Measurements from ENCODE around the gene NOP10.
"Not testable (repeated sequence)": the region's sequence is repeated elsewhere in the genome, so short reads cannot be mapped to it uniquely, and the experiment has no call there.

Gene NOP10

DNA sequence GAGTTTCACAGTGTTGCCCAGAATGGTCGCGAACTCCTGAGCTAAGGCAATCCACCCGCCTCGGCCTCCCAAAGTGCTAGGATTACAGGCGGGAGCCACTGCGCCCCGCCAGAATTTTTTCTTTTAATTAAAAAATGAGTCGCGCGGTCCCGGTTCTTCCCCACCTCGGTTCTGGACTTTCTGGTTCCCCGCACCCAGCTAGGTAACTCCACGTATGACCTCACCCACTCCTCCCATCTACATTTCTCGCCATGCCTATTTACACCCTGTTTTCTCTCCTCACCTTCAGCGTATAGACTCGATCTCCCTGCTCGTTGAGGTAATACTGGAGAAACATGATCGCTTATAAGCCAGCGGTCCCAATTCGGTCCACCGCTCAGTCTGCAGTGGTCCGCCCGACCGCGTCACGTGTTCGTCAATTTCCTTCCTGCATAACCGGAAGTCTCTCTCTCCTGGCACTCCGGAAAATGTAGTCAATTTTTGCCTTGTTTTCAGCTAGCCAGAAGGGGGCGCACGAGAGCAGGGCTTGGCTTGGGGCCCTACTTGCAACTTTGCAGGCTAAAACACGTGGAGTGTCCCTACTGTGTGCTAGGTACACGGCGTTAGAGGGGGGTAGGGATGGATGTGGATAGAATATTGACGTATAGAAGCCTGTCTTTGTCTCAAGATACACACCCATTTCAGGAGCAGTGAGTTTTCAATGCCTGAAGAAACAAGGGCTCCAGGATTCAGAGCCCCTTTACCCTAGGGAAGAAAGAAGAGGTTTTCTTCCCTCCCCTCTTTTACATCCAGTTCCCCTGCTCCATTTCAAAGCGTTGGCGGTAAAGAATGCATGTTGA is at the start of gene NOP10, which contains the start of gene NUTM1:
Gene NOP10, minus strand, starts transcription at position 400 of the 839 bp plus-strand sequence. Its CDS starts 63 bp downstream, at position 337.
Gene NUTM1, plus strand, starts transcription at position 579 of the 839 bp plus-strand sequence. CDS start 382 bp downstream, outside the sequence.
- peak within 1 kb of the TSS; percentile 95 for H3K27ac Mint-ChIP-seq
- peaks cover 32% of the 10 kb centered on the region for H3K4me1 Mint-ChIP-seq (ENCODE audit: low read depth)
- H3K9me3 Mint-ChIP-seq = no peaks in the 10 kb centered on the region
- no peaks in the 10 kb centered on the region for H3K27me3 Mint-ChIP-seq
- DNase-seq = peak; percentile 97
- H3K36me3 Mint-ChIP-seq (ENCODE audit: low read depth) = peaks cover 39% of the 10 kb centered on the region
- H3K4me3 Mint-ChIP-seq = no peak within 1 kb of the TSS

DNA sequence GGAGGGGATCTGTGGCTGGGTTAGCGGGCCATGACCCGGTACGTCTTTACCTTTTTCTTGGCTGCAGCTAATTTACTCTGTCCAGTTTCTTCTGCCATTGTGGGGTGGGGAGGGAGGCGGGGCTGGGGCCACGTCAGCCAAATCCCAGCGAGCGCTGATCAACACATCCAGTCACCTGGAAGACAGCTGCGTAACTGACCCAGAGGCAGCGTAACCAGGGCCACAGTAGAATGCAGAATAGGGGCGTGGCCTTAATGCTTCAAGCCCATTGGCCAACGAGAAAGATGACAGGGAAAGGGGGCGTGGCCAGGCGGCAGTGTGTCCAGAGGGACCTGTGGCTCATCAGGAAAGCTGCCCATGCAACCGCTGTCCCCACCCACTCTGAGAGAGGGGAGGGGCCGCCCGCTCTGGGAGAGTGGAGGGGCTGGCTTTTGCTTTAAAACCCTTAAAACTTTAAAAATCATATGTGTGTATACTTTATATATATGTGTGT is 46.7 kb upstream of the NOP10 start:
- not testable (repeated sequence) for H3K27ac Mint-ChIP-seq; H3K36me3 Mint-ChIP-seq (ENCODE audit: low read depth); H3K9me3 Mint-ChIP-seq; H3K4me3 Mint-ChIP-seq; DNase-seq; H3K27me3 Mint-ChIP-seq; H3K4me1 Mint-ChIP-seq (ENCODE audit: low read depth)

DNA sequence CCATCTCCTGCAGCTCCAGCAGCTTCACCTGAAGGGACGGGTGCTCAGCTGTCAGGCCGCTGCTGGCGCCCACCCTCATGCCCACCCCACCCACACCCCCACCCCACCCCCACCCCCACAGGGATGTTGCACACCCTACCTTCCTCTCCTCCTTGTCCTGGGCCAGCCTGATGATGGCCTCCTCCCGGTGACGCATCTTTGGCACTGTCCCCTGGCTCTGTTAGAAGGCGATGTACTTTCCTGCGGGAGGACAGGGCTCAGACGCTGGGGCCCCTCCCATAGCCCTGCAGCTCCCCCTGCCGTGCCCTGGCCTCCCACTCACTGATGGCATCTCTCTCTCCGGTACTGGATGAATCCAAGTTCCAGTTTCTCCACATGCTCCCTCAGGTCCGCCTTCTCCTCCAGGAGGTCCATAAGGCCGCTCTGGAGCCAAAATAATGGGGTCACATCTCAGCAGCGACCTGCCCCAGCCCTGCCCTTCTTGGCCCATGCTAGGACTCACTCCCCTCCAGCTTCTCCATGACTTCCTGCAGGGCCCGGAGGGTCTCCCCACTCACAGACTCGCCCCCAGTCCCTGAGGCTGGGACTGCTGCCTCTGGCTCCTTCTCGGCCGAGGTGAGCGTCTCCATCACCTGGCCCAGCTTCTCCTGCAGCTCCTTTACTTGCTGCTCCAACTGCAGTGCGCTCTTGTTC is 39.0 kb upstream of the NOP10 start:
- H3K27me3 Mint-ChIP-seq; H3K9me3 Mint-ChIP-seq; H3K27ac Mint-ChIP-seq; DNase-seq; H3K4me3 Mint-ChIP-seq; H3K4me1 Mint-ChIP-seq (ENCODE audit: low read depth): not testable (repeated sequence)
- peaks cover 14% of the 10 kb centered on the region for H3K36me3 Mint-ChIP-seq (ENCODE audit: low read depth)

DNA sequence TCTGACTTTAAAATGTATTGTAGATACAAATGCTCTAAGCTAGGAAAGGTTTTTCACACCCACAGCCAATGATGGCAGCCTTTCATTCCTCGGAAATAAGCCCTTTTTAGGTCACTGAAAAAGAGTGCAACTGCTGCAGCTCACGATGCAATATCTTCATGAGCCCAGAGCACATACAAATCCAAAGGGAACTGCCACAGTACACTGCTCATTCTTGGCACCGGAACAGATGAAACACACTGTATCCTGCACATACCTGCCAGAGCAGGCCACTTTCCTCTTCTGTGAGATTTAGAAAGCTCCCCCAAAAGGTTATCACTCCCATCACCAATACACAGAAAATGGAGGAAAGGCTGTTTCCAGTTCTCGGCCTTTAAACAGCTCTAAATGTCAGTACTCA is 37.6 kb upstream of the NOP10 start:
- H3K4me3 Mint-ChIP-seq; H3K27me3 Mint-ChIP-seq; DNase-seq; H3K4me1 Mint-ChIP-seq (ENCODE audit: low read depth); H3K27ac Mint-ChIP-seq; H3K9me3 Mint-ChIP-seq: not testable (repeated sequence)
- H3K36me3 Mint-ChIP-seq (ENCODE audit: low read depth) = peaks cover 14% of the 10 kb centered on the region

DNA sequence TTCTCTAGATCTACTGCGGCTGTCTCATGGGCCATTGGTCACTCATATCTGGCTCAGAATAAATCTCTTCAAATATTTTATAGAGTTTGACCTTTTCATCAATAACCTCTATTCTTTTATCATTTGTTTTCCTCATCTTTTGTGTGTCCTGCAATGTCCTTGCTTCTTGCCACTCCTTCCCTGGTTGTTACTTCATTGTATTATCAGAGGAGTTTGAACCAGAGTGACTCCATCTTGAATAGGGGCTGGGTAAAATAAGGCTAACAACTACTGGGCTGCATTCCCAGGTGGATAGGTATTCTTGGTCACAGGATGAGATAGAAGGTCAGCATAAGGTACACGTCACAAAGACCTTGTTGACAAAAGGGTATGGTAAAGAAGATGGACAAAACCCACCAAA is 33.9 kb upstream of the NOP10 start:
- no peaks in the 10 kb centered on the region for H3K4me1 Mint-ChIP-seq (ENCODE audit: low read depth)
- no peaks in the 10 kb centered on the region for H3K27me3 Mint-ChIP-seq
- DNase-seq = no peak
- no peak overlapping the region for H3K4me3 Mint-ChIP-seq
- no peaks in the 10 kb centered on the region for H3K9me3 Mint-ChIP-seq
- H3K36me3 Mint-ChIP-seq (ENCODE audit: low read depth) = peaks cover 14% of the 10 kb centered on the region
- H3K27ac Mint-ChIP-seq = no peak overlapping the region

DNA sequence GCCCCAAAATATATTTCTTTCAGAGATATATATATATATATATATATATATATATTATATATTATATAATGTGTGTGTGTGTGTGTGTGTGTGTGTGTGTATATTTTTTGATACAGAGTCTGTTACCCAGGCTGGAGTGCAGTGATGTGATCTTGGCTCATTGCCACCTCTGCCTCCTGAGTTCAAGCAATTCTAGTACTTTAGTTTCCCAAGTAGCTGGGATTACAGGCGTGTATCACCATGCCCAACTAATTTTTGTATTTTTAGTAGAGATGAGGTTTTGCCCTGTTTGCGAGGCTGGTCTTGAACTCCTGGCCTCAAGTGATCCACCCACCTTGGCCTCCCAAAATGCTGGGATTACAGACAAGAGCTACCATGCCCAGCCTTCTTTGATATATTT is 32.6 kb upstream of the NOP10 start:
- H3K27ac Mint-ChIP-seq = not testable (repeated sequence)
- peaks cover 11% of the 10 kb centered on the region for H3K36me3 Mint-ChIP-seq (ENCODE audit: low read depth)

DNA sequence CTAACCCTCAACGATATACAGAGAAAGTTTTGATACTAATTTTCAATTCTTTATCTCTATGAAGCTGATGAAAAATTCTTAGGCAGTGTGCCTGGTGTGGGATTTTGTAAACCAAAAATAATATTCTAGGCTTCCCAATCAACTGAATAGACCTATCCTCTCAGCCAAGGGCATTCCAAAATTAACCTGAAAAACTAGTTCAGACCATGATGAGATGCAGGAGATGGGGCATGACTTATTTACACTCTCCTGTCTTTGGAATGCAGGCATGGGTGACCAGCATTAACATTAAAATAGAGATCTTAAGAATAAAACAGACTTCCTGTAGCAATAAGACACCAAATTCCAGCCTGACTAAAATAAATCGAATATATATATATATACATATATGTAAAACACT is 31.9 kb upstream of the NOP10 start:
- no peak for DNase-seq
- peaks cover 7% of the 10 kb centered on the region for H3K4me1 Mint-ChIP-seq (ENCODE audit: low read depth)
- peaks cover 7% of the 10 kb centered on the region for H3K36me3 Mint-ChIP-seq (ENCODE audit: low read depth)
- no peaks in the 10 kb centered on the region for H3K27me3 Mint-ChIP-seq
- H3K9me3 Mint-ChIP-seq = no peaks in the 10 kb centered on the region
- no peak overlapping the region for H3K27ac Mint-ChIP-seq
- H3K4me3 Mint-ChIP-seq = no peak overlapping the region

More for the DNA sequence above, 32.6 kb upstream of the NOP10 start:
- H3K27me3 Mint-ChIP-seq; DNase-seq; H3K4me1 Mint-ChIP-seq (ENCODE audit: low read depth); H3K9me3 Mint-ChIP-seq; H3K4me3 Mint-ChIP-seq: not testable (repeated sequence)

DNA sequence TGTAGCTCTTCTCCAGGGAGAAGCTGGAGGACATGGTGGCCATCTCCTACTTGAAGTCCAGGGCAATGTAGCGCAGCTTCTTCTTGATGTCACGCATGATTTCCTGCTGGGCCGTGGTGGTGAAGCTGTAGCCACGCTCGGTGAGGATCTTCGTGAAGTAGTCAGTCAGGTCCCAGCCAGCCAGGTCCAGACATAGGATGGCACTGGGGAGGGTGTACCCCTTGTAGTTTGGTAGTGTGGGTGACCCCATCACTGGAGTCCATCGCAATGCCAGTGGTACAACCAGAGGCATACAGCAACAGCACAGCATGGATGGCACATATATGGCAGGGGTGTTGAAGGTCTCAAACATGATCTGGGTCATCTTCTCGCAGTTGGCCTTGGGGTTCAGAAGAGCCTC is 31.0 kb upstream of the NOP10 start:
- Mint-ChIP-seq H3K27ac (no peak overlapping the region), H3K36me3 (ENCODE audit: low read depth) (peaks cover 3% of the 10 kb centered on the region), H3K27me3 (no peaks in the 10 kb centered on the region), H3K4me3 (no peak overlapping the region), H3K4me1 (ENCODE audit: low read depth) (peaks cover 13% of the 10 kb centered on the region), H3K9me3 (no peaks in the 10 kb centered on the region)
- DNase-seq = no peak

DNA sequence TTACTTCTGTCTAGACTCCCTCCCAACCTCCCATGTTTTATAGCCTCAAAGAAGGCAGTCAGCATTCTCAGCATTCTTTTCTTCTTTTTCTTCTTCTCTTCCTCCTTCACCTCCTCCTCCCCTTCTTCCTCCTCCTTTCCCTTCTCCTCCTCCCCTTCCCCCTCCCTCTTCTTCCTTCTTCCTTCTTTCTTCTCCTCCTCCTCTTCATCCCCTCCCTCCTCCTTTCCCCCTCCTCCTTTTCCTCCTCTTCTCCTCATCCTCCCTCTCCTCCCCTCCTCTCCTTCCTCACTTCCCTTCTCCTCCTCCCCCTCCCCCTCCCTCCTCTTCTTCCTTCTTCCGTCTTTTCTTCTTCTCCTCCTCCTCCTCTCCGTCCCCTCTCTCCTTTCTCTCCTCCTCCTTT is 27.7 kb upstream of the NOP10 start:
- peaks cover 5% of the 10 kb centered on the region for H3K36me3 Mint-ChIP-seq (ENCODE audit: low read depth)
- no peaks in the 10 kb centered on the region for H3K27me3 Mint-ChIP-seq
- H3K9me3 Mint-ChIP-seq = no peaks in the 10 kb centered on the region
- H3K4me3 Mint-ChIP-seq = no peak overlapping the region
- peaks cover 27% of the 10 kb centered on the region for H3K4me1 Mint-ChIP-seq (ENCODE audit: low read depth)
- H3K27ac Mint-ChIP-seq = peak overlapping the region; percentile 48
- DNase-seq = no peak

DNA sequence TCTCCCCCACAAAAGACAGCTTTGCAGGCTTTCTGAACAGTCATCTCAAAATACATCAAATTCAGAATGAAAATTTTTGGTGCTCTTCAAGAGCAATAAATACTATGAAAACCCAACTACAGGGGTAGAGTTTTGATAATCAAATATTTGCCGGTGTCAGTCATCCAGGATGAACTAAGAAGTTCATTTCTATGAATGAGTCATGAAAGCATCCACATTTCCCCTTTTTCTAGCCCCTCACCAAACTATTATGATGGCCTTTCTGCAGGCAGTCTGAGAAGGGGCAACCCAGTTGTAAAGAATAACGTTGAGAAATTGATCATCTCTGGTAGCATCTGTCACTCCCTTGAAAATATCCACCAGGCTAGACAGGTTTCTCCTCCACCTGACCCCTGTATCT is 27.2 kb upstream of the NOP10 start:
- DNase-seq = no peak
- peaks cover 5% of the 10 kb centered on the region for H3K36me3 Mint-ChIP-seq (ENCODE audit: low read depth)
- H3K4me3 Mint-ChIP-seq = no peak overlapping the region
- H3K27me3 Mint-ChIP-seq = no peaks in the 10 kb centered on the region
- peaks cover 32% of the 10 kb centered on the region for H3K4me1 Mint-ChIP-seq (ENCODE audit: low read depth)
- H3K27ac Mint-ChIP-seq = peak overlapping the region; percentile 48
- H3K9me3 Mint-ChIP-seq = no peaks in the 10 kb centered on the region

DNA sequence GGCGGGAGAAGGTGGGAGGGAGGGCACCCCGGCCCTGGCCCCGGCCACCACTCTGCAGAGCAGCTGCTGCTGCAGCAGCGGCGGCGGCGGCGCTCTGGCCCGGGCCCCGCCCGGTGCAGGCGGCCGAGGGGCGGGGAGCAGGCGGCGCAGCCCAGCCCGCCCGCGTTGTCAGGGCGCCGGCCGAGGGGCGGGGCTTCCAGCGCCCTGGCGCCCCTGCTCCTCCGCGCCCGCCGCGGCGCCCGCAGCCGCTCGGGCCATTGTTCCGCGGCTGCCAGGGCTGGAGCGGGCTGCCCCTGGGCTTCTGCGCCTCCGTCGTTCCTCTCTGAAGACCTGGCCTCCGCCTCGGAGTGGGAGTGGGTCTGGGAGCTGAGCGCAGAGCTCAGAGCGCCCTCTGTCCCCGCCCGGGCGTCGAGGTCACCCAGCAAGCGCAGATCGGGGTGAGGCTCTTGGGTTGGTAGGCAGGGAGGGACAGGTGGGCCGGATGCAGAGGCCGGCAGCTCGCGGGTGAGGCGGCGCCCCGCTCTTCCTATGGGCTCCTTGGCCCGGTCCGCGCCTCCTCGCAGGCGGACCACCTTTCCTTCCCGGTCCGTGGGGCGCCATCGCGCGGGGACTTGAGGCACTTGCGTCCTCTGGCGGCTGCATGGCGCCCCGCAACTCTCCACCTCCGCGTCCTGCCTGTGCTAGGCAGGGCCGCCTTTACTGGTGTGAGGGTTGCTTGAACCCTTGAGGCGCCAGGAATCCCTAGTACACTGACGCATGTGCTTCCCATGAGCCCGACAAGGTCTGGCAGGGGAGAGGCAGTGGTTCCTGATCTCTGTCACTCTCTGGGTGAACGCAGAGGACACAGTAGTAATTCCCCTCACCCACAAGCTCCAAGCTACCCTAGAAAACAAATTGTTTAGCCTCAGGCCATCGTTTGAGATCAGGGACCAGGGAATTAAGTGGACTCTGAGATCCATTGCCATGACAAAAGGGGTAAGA is 24.5 kb upstream of the NOP10 start, which contains the start of gene LPCAT4:
Gene LPCAT4, minus strand, starts transcription at position 96 of the 981 bp plus-strand sequence. CDS start 96 bp downstream, outside the sequence.
- Mint-ChIP-seq H3K36me3 (ENCODE audit: low read depth) (peaks cover 27% of the 10 kb centered on the region), H3K27ac (peak within 1 kb of the TSS; percentile 97), H3K4me1 (ENCODE audit: low read depth) (peaks cover 37% of the 10 kb centered on the region), H3K27me3 (no peaks in the 10 kb centered on the region), H3K9me3 (no peaks in the 10 kb centered on the region), H3K4me3 (peak within 1 kb of the TSS; percentile 96)
- DNase-seq = peak; percentile 90

DNA sequence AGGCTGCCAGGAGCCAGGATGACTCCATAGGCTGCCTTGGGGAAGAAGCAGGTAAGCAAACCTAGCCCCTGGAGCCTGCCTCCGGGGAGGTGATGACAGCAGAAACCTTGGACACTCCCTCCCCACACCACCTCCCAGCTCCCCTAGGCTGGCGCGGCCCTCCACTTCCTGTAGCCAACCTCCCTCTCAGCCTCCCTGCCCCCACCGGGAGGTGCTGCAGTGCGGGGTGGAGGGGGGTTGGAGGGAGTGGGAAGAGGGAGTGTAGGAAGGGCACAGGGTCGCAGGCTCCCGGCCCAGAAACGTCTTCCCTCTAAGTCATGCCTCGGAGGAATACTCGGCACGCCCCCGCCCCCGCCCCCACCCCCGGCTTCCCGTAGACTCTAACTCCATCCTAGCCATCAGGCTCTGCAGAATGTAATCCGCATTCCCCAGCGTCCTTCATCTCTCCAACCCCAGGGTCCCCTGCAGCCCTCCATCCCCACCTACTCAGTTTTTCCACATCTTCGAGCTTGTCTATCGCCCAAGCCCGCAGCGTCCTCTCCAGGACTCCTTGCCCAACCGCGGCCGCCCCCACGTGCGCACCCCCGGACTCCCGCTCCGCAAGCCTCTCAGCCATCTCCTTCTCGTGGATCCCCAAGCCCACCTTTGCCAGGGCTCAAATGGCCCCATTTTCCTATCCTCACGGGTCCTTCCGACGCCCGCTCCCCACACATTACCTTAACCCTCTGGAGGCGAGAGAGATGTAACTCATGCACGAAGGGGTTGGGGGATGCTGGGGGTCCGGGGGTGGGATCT is 23.5 kb upstream of the NOP10 start:
- Mint-ChIP-seq H3K4me3 (peak overlapping the region; percentile 96), H3K36me3 (ENCODE audit: low read depth) (peaks cover 36% of the 10 kb centered on the region), H3K4me1 (ENCODE audit: low read depth) (peaks cover 37% of the 10 kb centered on the region), H3K27me3 (no peaks in the 10 kb centered on the region), H3K27ac (peak overlapping the region; percentile 91), H3K9me3 (no peaks in the 10 kb centered on the region)
- DNase-seq = peak; percentile 69

DNA sequence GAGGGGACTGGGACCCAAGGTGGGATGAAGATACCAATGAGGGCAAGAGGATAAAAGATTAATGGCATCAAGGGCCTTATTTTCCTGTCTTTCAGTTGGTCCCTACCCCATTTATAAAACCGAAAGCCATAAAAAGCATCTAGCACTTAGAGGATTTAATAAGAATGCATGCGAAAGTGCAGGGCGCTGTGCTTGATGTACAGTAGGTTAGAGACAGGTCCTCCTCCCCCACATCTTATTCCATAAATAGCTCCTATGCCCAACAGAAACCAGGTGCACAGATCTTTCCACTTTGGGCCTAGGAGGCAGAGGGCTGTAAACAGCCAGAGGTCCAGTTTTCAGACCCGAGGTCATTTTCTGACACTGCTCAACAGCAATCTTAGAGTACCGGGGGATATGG is 22.9 kb upstream of the NOP10 start:
- Mint-ChIP-seq H3K27ac (peak overlapping the region; percentile 91), H3K36me3 (ENCODE audit: low read depth) (peaks cover 42% of the 10 kb centered on the region), H3K4me1 (ENCODE audit: low read depth) (peaks cover 37% of the 10 kb centered on the region)

More for the DNA sequence above, 22.9 kb upstream of the NOP10 start:
- no peaks in the 10 kb centered on the region for H3K27me3 Mint-ChIP-seq
- DNase-seq = no peak
- H3K4me3 Mint-ChIP-seq = peak overlapping the region; percentile 96
- H3K9me3 Mint-ChIP-seq = no peaks in the 10 kb centered on the region

All from activated T-cell treated with anti-CD3 and anti-CD28 coated beads, Interleukin-2, amount 50 U/mL, for 24 hours (primary cell).